Left ventricle myocardium inferior (tissue), 1 donor: ENCODE results near the gene ZNF423. TPM values are rescaled to one million over a fixed set of nuclear protein-coding genes. Genes with fewer than 3 reads are reported as not detected.

Experiments used
- DNase-seq: peaks from one replicate; pipeline ENCODE4 v3.0.0-alpha.2; 2020
- H3K27ac ChIP-seq: fragments of 200-600 bp; replicated peaks from 2 replicates; pipeline ENCODE4 v1.8.0; 2021
- H3K27me3 ChIP-seq: fragments of 200-600 bp; 2 replicates; pipeline ENCODE4 v1.8.0; 2021; ENCODE audit warnings: low read depth
- H3K36me3 ChIP-seq: fragments of 200-600 bp; 2 replicates; pipeline ENCODE4 v1.8.0; 2021
- H3K4me1 ChIP-seq: fragments of 200-600 bp; 2 replicates; pipeline ENCODE4 v1.8.0; 2021
- H3K4me3 ChIP-seq: fragments of 200-600 bp; 2 replicates; pipeline ENCODE4 v1.8.0; 2021; ENCODE audit warnings: mild to moderate bottlenecking, moderate library complexity
- H3K9me3 ChIP-seq: fragments of 200-600 bp; replicated peaks from 2 replicates; pipeline ENCODE4 v1.8.0; 2021
- CTCF ChIP-seq: fragments of 200-600 bp; IDR thresholded peaks from 2 replicates; pipeline ENCODE4 v1.8.0; 2021; ENCODE audit warnings: antibody characterized with exemption, mild to moderate bottlenecking, borderline replicate concordance
- intact Hi-C: fragments of 100-400 bp; cut with micrococcal nuclease; formaldehyde crosslinking; loops from one replicate; pipeline ENCODE4 v1.11.0; 2022
- total RNA-seq: library from RNA; stranded (reverse); fragmentation: NEBNext Ultra II Directional; extraction: Animal tissue kit (Norgen Biotek cat#: 25700); gene quantifications from one replicate; pipeline ENCODE4 v1.2.1, GENCODE V29; 2021
- donor health status: DM: no; HTN: yes; CAD: no; lungs with severe emphysema.

Gene ZNF423
- total RNA-seq, 1 donor from 2014 or later: 8.6 TPM

- Histone ChIP-seq H3K9me3 (no peaks in the 10 kb centered on the region), H3K36me3 (no peaks in the 10 kb centered on the region), H3K27ac (no peak overlapping the region), H3K27me3 (peaks cover 8% of the 10 kb centered on the region), H3K4me1 (peaks cover 14% of the 10 kb centered on the region), H3K4me3 (no peak overlapping the region)
- intact Hi-C loops: loop anchor here (5.0 kb wide), 1 partner anchor 377 kb away; no protein-coding TSS in a partner anchor
- TF ChIP-seq CTCF: no peak
- no peak for DNase-seq
Measured at GRCh38 chr16:49494891-49495566, 360.9 kb downstream of the ZNF423 start.

GRCh38 chr16:49494474-49494873 lies 361.4 kb downstream of the ZNF423 start:
- no peak overlapping the region for H3K27ac ChIP-seq
- H3K36me3 ChIP-seq: no peaks in the 10 kb centered on the region
- no peak for DNase-seq
- no peak for TF ChIP-seq CTCF
- H3K4me3 ChIP-seq: no peak overlapping the region
- H3K4me1 ChIP-seq: peaks cover 14% of the 10 kb centered on the region
- no peaks in the 10 kb centered on the region for H3K9me3 ChIP-seq
- H3K27me3 ChIP-seq: peaks cover 8% of the 10 kb centered on the region
- intact Hi-C loops: loop anchor here (5.0 kb wide), 1 partner anchor 378 kb away; no protein-coding TSS in a partner anchor

- H3K27ac ChIP-seq: no peak overlapping the region
- intact Hi-C loops: loop anchor here (5.0 kb wide), 1 partner anchor 378 kb away; no protein-coding TSS in a partner anchor
- H3K9me3 ChIP-seq: no peaks in the 10 kb centered on the region
- TF ChIP-seq CTCF: no peak
- no peak overlapping the region for H3K4me3 ChIP-seq
- DNase-seq: no peak
- peaks cover 14% of the 10 kb centered on the region for H3K4me1 ChIP-seq
- H3K36me3 ChIP-seq: no peaks in the 10 kb centered on the region
- peaks cover 8% of the 10 kb centered on the region for H3K27me3 ChIP-seq
Measured at GRCh38 chr16:49493836-49494235, 362.1 kb downstream of the ZNF423 start.

- no peaks in the 10 kb centered on the region for H3K36me3 ChIP-seq
- peaks cover 5% of the 10 kb centered on the region for H3K27me3 ChIP-seq
- TF ChIP-seq CTCF: no peak
- no peak for DNase-seq
- no peak overlapping the region for H3K4me3 ChIP-seq
- no peaks in the 10 kb centered on the region for H3K9me3 ChIP-seq
- no peak overlapping the region for H3K27ac ChIP-seq
- intact Hi-C loops: loop anchor here (5.0 kb wide), 1 partner anchor 379 kb away; no protein-coding TSS in a partner anchor
- peaks cover 14% of the 10 kb centered on the region for H3K4me1 ChIP-seq
Measured at GRCh38 chr16:49492896-49493626, 362.9 kb downstream of the ZNF423 start.

- H3K27me3 ChIP-seq: no peaks in the 10 kb centered on the region
- peak; percentile 97 for TF ChIP-seq CTCF
- intact Hi-C loops: loop anchor here (5.0 kb wide), 1 partner anchor 380 kb away; no protein-coding TSS in a partner anchor
- no peaks in the 10 kb centered on the region for H3K36me3 ChIP-seq
- H3K4me1 ChIP-seq: peaks cover 14% of the 10 kb centered on the region
- peak overlapping the region; percentile 59 for H3K27ac ChIP-seq
- no peaks in the 10 kb centered on the region for H3K9me3 ChIP-seq
- peak overlapping the region; percentile 64 for H3K4me3 ChIP-seq
- DNase-seq: peak; percentile 36
Measured at GRCh38 chr16:49491771-49492761, 363.8 kb downstream of the ZNF423 start.
